CD4-positive, alpha-beta T cell treated with Interleukin-17A for 1 hour (primary cell): Measurements from ENCODE around the gene AIFM2.
"Not testable (repeated sequence)": the region's sequence is repeated elsewhere in the genome, so short reads cannot be mapped to it uniquely, and the experiment has no call there.

ENCODE experiments used
- DNase-seq: peaks from one replicate; pipeline ENCODE4 v3.0.0-alpha.2; 2020

Gene AIFM2

GRCh38 chr10:70121281-70121949 is 11.2 kb downstream of the AIFM2 start:
- DNase-seq = no peak

GRCh38 chr10:70120417-70120816 is 12.2 kb downstream of the AIFM2 start:
- DNase-seq = no peak

- no peak for DNase-seq
Measured at GRCh38 chr10:70119623-70120022, 13.0 kb downstream of the AIFM2 start.

- no peak for DNase-seq
Measured at GRCh38 chr10:70119197-70119596, 13.4 kb downstream of the AIFM2 start.

- no peak for DNase-seq
Measured at GRCh38 chr10:70118196-70118595, 14.4 kb downstream of the AIFM2 start.

- DNase-seq = no peak
Measured at GRCh38 chr10:70117646-70118045, 15.0 kb downstream of the AIFM2 start.

- peak; percentile 70 for DNase-seq
Measured at GRCh38 chr10:70115948-70116682, 16.5 kb downstream of the AIFM2 start.

GRCh38 chr10:70114902-70115301 is 17.7 kb downstream of the AIFM2 start:
- DNase-seq = no peak

GRCh38 chr10:70112071-70112470 is 20.6 kb downstream of the AIFM2 start:
- no peak for DNase-seq

GRCh38 chr10:70111496-70111895 is 21.1 kb downstream of the AIFM2 start:
- no peak for DNase-seq

- DNase-seq = no peak
Measured at GRCh38 chr10:70109064-70109729, 23.4 kb downstream of the AIFM2 start.

- peak; percentile 9 for DNase-seq
Measured at GRCh38 chr10:70106958-70107791, 25.4 kb downstream of the AIFM2 start.

- no peak for DNase-seq
Measured at GRCh38 chr10:70101668-70102067, 31.0 kb downstream of the AIFM2 start.

GRCh38 chr10:70101068-70101562 is 31.5 kb downstream of the AIFM2 start:
- not testable (repeated sequence) for DNase-seq

- DNase-seq = no peak
Measured at GRCh38 chr10:70098271-70098670, 34.4 kb downstream of the AIFM2 start.

GRCh38 chr10:70097459-70097858 is 35.2 kb downstream of the AIFM2 start:
- DNase-seq = no peak

- DNase-seq = no peak
Measured at GRCh38 chr10:70096705-70097420, 35.8 kb downstream of the AIFM2 start.

GRCh38 chr10:70096016-70096704 is 36.5 kb downstream of the AIFM2 start:
- no peak for DNase-seq

- DNase-seq = no peak
Measured at GRCh38 chr10:70094250-70094649, 38.4 kb downstream of the AIFM2 start.

- DNase-seq = peak; percentile 63
Measured at GRCh38 chr10:70093335-70093944, 39.2 kb downstream of the AIFM2 start.

- no peak for DNase-seq
Measured at GRCh38 chr10:70092389-70092718, 40.3 kb downstream of the AIFM2 start.
